Body of pancreas (tissue), 4 donors: Measurements from ENCODE around the gene SPATA1. TPM values are rescaled to one million over a fixed set of nuclear protein-coding genes. Genes with fewer than 3 reads are reported as not detected.
A peak's percentile ranks its signal among the peaks of the same experiment; 100 is the strongest.

ENCODE experiments used
- ATAC-seq: fragments of 150-250 bp; one replicate; pipeline ENCODE4 v1.9.1; 2016
- DNase-seq, 4 donors: peaks; one replicate each; pipeline ENCODE4 v3.0.0-alpha.2; 2019
- H3K27ac ChIP-seq, 4 donors: fragments of 200-600 bp; sonication (generic); 1 replicate in 3 of 4; 2 replicates in 1 of 4; pipeline versions ENCODE4 v1.5.1 to v1.6.1; 2016 to 2019; ENCODE audit warnings: mild to moderate bottlenecking in 1 of 4, mixed read lengths in 1 of 4, moderate library complexity in 1 of 4
- H3K27me3 ChIP-seq, 2 donors: fragments of 200-600 bp; sonication (generic); one replicate each; pipeline ENCODE4 v1.6.0; 2016; ENCODE audit warnings: mild to moderate bottlenecking in 1 of 2
- H3K36me3 ChIP-seq, 2 donors: fragments of 200-600 bp; sonication (generic); replicated peaks in 1 of 2; 2 replicates each; pipeline ENCODE4 v1.5.1; 2016; ENCODE audit warnings: low read depth in 2 of 2; ENCODE audit not compliant: insufficient read depth in 1 of 2
- H3K4me1 ChIP-seq: fragments of 200-600 bp; sonication (generic); one replicate; pipeline ENCODE4 v1.6.0; 2016
- H3K4me3 ChIP-seq, 2 donors: fragments of 200-600 bp; sonication (generic); 1 replicate in 1 of 2; 2 replicates in 1 of 2; pipeline ENCODE4 v1.5.1; 2016 to 2019
- H3K9me3 ChIP-seq, 3 donors: fragments of 200-600 bp; sonication (generic); 1 replicate in 2 of 3; 2 replicates in 1 of 3; pipeline ENCODE4 v1.5.1; 2016
- POLR2A ChIP-seq, 3 donors: fragments of 450-650 bp; IDR thresholded peaks; one replicate each; pipeline ENCODE4 v1.6.1; 2016; ENCODE audit warnings: antibody characterized with exemption in 3 of 3, mild to moderate bottlenecking in 2 of 3
- WGBS, 2 donors: methylation state at CpG; one replicate each; pipeline ENCODE4 v1.1.5; 2017; 5-methylcytosine and 5-hydroxymethylcytosine counted together
- intact Hi-C: fragments of 100-400 bp; cut with DNase I; formaldehyde crosslinking; loops from one replicate; pipeline ENCODE4 v1.15.1; 2023
- total RNA-seq, 2 donors: library from RNA; depleted of rRNA; stranded (reverse); fragments of >200 nt; gene quantifications; one replicate each; pipeline ENCODE4 v1.1.0, GENCODE V29; 2016
- TF ChIP-seq, protein P1 (sequence below), 7 experiments: fragments of 450-650 bp in 4 of 7; fragments of 200-600 bp in 3 of 7; sonication (generic) in 3 of 7; IDR thresholded peaks; one replicate each; pipeline ENCODE4 v1.5.1; 2016 to 2019; ENCODE audit warnings: antibody characterized with exemption in 7 of 7

The SPATA1 gene
- total RNA-seq, 2 donors from 2014 or later, result under 0.01 TPM; not detected in 1

DNA sequence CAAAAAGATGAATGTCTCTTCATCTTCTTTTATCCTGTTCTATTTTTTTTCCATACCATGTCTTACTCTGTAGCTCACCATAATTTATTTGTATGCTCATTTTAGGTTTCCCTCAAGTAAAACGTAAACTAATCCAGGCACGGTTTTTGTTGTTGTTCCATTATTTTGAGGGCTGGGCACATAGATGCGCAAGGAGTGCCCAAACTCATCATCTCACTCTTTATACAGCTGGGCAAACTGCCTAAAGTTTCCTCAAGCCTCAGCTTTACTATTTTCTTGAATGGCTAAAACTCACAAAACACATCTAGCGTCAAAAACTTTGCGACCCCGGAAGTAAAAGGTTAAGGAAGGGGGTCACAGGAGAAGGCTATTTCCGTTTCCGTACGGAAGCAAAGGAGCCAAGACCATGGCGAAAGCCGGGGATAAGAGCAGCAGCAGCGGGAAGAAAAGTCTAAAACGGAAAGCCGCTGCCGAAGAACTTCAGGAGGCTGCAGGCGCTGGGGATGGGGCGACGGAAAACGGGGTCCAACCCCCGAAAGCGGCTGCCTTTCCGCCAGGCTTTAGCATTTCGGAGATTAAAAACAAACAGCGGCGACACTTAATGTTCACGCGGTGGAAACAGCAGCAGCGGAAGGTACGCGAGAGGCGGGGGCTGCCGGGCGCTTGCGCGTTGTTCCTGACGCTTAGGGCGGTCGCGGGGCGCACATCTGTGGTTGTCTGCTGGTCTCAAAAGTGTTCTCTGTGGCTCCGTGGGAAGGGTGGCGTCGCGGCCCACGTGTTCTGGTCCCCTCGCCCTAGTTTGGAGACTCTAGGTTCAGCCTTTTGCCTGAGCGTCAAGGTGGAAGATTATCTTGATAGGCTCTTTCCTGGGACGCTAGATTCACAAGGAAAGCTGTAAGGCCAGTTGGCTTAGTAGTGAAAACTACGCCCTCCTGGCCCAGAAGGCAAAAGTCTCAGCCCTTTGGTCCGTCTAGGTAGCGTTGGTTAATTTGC is 27.0 kb upstream of the SPATA1 start, which contains the start of gene RPF1:
RPF1 (plus strand) TSS at position 391 of the 993 bp plus-strand sequence; CDS start at position 407, 16 bp downstream.
- Histone ChIP-seq H3K36me3 (peaks cover 0 to 7% of the 10 kb centered on the region in 2 donors), H3K27ac (peak within 1 kb of the TSS; percentile 33 to 92 (median 84)), H3K4me3 (peak within 1 kb of the TSS; percentile 60 to 89), H3K27me3 (no peaks in the 10 kb centered on the region), H3K9me3 (no peaks in the 10 kb centered on the region), H3K4me1 (peaks cover 22% of the 10 kb centered on the region)
- TF ChIP-seq, protein P1, sequence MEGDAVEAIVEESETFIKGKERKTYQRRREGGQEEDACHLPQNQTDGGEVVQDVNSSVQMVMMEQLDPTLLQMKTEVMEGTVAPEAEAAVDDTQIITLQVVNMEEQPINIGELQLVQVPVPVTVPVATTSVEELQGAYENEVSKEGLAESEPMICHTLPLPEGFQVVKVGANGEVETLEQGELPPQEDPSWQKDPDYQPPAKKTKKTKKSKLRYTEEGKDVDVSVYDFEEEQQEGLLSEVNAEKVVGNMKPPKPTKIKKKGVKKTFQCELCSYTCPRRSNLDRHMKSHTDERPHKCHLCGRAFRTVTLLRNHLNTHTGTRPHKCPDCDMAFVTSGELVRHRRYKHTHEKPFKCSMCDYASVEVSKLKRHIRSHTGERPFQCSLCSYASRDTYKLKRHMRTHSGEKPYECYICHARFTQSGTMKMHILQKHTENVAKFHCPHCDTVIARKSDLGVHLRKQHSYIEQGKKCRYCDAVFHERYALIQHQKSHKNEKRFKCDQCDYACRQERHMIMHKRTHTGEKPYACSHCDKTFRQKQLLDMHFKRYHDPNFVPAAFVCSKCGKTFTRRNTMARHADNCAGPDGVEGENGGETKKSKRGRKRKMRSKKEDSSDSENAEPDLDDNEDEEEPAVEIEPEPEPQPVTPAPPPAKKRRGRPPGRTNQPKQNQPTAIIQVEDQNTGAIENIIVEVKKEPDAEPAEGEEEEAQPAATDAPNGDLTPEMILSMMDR (IDR thresholded peaks at IDR 0.05), result peak in 1 of 7 experiments; percentile 18
- peak in 2 of 3 donors; percentile 82 to 84 for TF ChIP-seq POLR2A (IDR thresholded peaks at IDR 0.05)
- ATAC-seq (peak; percentile 91), DNase-seq (peak; percentile 65 to 79 (median 70))
- 3 to 5% methylated on average over 37 to 51 of the region's 51 CpGs for WGBS, 2 donors
- intact Hi-C loops, result no loop called here

DNA sequence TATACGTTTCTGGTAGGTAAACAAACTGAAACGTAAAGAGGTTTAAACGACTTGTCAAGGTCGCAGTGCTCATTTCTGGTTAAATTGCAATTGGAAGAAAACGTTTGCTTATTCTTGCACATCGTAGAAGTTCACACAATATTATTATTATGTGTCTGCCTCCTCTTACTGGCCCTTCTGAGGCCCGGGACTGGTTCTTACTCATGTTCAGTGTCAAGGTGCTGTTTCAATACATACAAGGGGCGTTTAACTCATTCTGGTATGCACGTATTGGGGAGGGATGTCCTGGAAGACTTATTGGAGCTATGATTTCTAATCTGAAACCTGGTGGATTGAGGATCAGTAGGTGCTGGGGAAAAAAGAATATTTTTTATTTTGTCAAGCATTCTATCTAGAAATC is 26.2 kb upstream of the SPATA1 start:
- no peak for DNase-seq
- ATAC-seq, result no peak
- 1 to 4% methylated on average over 9 of the region's 9 CpGs for WGBS, 2 donors
- peaks cover 0 to 7% of the 10 kb centered on the region in 2 donors for H3K36me3 ChIP-seq
- peak overlapping the region in 3 of 4 donors; percentile 76 to 92 (median 91) for H3K27ac ChIP-seq
- intact Hi-C loops, result no loop called here
- H3K27me3 ChIP-seq, result no peaks in the 10 kb centered on the region
- TF ChIP-seq POLR2A (IDR thresholded peaks at IDR 0.05), result no peak
- TF ChIP-seq, protein P1 (IDR thresholded peaks at IDR 0.05), result no peak
- H3K4me3 ChIP-seq, result peak overlapping the region; percentile 60 to 89
- H3K4me1 ChIP-seq, result peaks cover 23% of the 10 kb centered on the region
- H3K9me3 ChIP-seq, result no peaks in the 10 kb centered on the region

DNA sequence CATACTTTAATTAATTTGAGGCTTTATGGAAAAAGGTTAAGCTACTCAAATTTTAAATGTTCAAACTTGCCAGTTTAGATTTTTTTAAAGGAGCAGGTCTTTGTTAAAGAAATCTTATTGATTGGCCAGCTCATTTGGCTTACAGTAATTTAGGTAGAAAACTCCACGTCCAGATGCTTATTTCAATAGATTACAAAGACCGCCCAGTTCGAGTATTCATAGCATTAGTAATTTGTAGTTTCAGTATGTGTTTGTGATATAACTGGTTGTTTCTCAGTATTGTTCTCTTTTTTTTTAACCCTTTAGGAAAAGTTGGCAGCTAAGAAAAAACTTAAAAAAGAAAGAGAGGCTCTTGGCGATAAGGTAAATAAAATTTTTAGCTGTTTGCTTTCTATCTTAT is 25.5 kb upstream of the SPATA1 start:
- TF ChIP-seq, protein P1 (IDR thresholded peaks at IDR 0.05), result no peak
- no peak for TF ChIP-seq POLR2A (IDR thresholded peaks at IDR 0.05)
- Histone ChIP-seq H3K27ac (no peak overlapping the region), H3K9me3 (no peaks in the 10 kb centered on the region), H3K27me3 (no peaks in the 10 kb centered on the region), H3K36me3 (peaks cover 0 to 7% of the 10 kb centered on the region in 2 donors), H3K4me1 (peaks cover 30% of the 10 kb centered on the region), H3K4me3 (no peak overlapping the region)
- DNase-seq, result no peak
- 55 to 68% methylated on average over 4 of the region's 4 CpGs for WGBS, 2 donors
- no peak for ATAC-seq
- intact Hi-C loops, result no loop called here

DNA sequence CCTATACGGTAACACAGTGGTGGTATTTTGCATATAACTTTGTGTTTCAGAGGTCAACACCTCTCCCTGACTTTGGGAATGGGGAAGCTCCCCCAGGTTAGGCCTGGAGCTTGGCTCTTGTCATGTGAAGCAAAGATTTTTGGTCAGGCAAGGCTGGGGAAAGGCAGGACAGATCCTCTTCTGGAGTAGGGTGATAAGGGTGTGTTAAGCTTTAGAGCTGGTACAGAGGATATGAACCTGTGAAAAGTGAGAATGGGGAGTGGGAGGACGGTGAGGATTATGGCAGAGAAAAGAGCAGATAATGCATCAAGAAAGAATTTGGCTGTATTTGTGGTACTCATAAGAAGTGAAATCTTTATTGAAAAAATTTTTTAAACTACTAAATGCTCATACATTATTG is 24.9 kb upstream of the SPATA1 start:
- WGBS, 2 donors, result 92% methylated on average over 2 of the region's 2 CpGs
- Histone ChIP-seq H3K27ac (no peak overlapping the region), H3K4me3 (no peak overlapping the region), H3K4me1 (peaks cover 30% of the 10 kb centered on the region), H3K9me3 (no peaks in the 10 kb centered on the region), H3K36me3 (peaks cover 0 to 7% of the 10 kb centered on the region in 2 donors), H3K27me3 (no peaks in the 10 kb centered on the region)
- no peak for TF ChIP-seq POLR2A (IDR thresholded peaks at IDR 0.05)
- TF ChIP-seq, protein P1 (IDR thresholded peaks at IDR 0.05), result no peak
- DNase-seq (no peak), ATAC-seq (no peak)
- intact Hi-C loops, result no loop called here
